HK-2 (cell line): ENCODE data around the gene NEAT1.
"Not testable (repeated sequence)": the region's sequence is repeated elsewhere in the genome, so short reads cannot be mapped to it uniquely, and the experiment has no call there.

Source experiments
- DNase-seq: peaks from one replicate; pipeline ENCODE4 v3.0.0-alpha.2; 2018; ENCODE audit not compliant: unreplicated experiment

The NEAT1 gene

GRCh38 chr11:65448418-65449105 lies 26.0 kb downstream of the NEAT1 start:
- DNase-seq: no peak

- not testable (repeated sequence) for DNase-seq
Observed at GRCh38 chr11:65451301-65451700, 28.7 kb downstream of the NEAT1 start.

GRCh38 chr11:65452259-65452658 lies 29.7 kb downstream of the NEAT1 start:
- not testable (repeated sequence) for DNase-seq

GRCh38 chr11:65452806-65453490 lies 30.4 kb downstream of the NEAT1 start:
- DNase-seq: no peak

- DNase-seq: no peak
Observed at GRCh38 chr11:65454311-65454695, 31.7 kb downstream of the NEAT1 start.

- peak; percentile 74 for DNase-seq
Observed at GRCh38 chr11:65454696-65455456, 32.3 kb downstream of the NEAT1 start.

- DNase-seq: no peak
Observed at GRCh38 chr11:65456418-65456817, 33.8 kb downstream of the NEAT1 start.

- DNase-seq: no peak
Observed at GRCh38 chr11:65459552-65459951, 37.0 kb downstream of the NEAT1 start.

- DNase-seq: not testable (repeated sequence)
Observed at GRCh38 chr11:65465471-65465870, 42.9 kb downstream of the NEAT1 start.

- DNase-seq: not testable (repeated sequence)
Observed at GRCh38 chr11:65467306-65467705, 44.7 kb downstream of the NEAT1 start.

- peak; percentile 51 for DNase-seq
Observed at GRCh38 chr11:65468874-65469333, 46.3 kb downstream of the NEAT1 start.

GRCh38 chr11:65470433-65471049 lies 47.9 kb downstream of the NEAT1 start:
- DNase-seq: no peak

GRCh38 chr11:65471447-65471891 lies 48.9 kb downstream of the NEAT1 start:
- DNase-seq: peak; percentile 67

- DNase-seq: not testable (repeated sequence)
Observed at GRCh38 chr11:65472588-65473277, 50.1 kb downstream of the NEAT1 start.

GRCh38 chr11:65473278-65473860 lies 50.8 kb downstream of the NEAT1 start:
- no peak for DNase-seq

- DNase-seq: no peak
Observed at GRCh38 chr11:65474864-65475263, 52.3 kb downstream of the NEAT1 start.

GRCh38 chr11:65476632-65477148 lies 54.1 kb downstream of the NEAT1 start:
- DNase-seq: peak; percentile 28

GRCh38 chr11:65477149-65477965 lies 54.8 kb downstream of the NEAT1 start:
- DNase-seq: peak; percentile 94

- DNase-seq: no peak
Observed at GRCh38 chr11:65478388-65479183, 56.0 kb downstream of the NEAT1 start.
